Mucosa of descending colon (tissue), 3 donors: ENCODE data around the gene DRAM1. TPM values are rescaled to one million over a fixed set of nuclear protein-coding genes. Genes with fewer than 3 reads are reported as not detected.
"Not testable (repeated sequence)": the region's sequence is repeated elsewhere in the genome, so short reads cannot be mapped to it uniquely, and the experiment has no call there.

Source experiments
- ATAC-seq: fragments of 200-7000 bp; cut with Tn5 transposase; one replicate; pipeline ENCODE4 v1.9.1; 2020; ENCODE audit warnings: mild to moderate bottlenecking, moderate library complexity
- DNase-seq, 3 donors: peaks; one replicate each; pipeline ENCODE4 v3.0.0-alpha.2; 2020
- H3K36me3 ChIP-seq: fragments of 200-600 bp; one replicate; pipeline ENCODE4 v1.8.0; 2021; ENCODE audit warnings: low read depth, mild to moderate bottlenecking
- H3K4me1 ChIP-seq: fragments of 200-600 bp; one replicate; pipeline ENCODE4 v1.8.0; 2021; ENCODE audit warnings: low read depth, mild to moderate bottlenecking
- H3K4me3 ChIP-seq: fragments of 200-600 bp; one replicate; pipeline ENCODE4 v1.8.0; 2021; ENCODE audit warnings: mild to moderate bottlenecking
- H3K9me3 ChIP-seq: fragments of 200-600 bp; one replicate; pipeline ENCODE4 v1.8.0; 2021; ENCODE audit warnings: mild to moderate bottlenecking
- intact Hi-C, 2 donors: fragments of 100-400 bp; cut with DNase I in 1 of 2; cut with micrococcal nuclease in 1 of 2; formaldehyde crosslinking; loops; one replicate each; pipeline versions ENCODE4 v1.11.0 to v1.11.1; 2022; cut with DNase I, micrococcal nuclease
- total RNA-seq, 3 donors: library from RNA; stranded (reverse); fragmentation: NEBNext Ultra II Directional in 2 of 3; extraction: Animal tissue kit (Norgen Biotek cat#: 25700) in 2 of 3; gene quantifications; one replicate each; pipeline versions ENCODE4 v1.2.1 to v1.2.4, GENCODE V29; 2021 to 2023
- TF ChIP-seq, protein P1 (sequence below): fragments of 200-600 bp; IDR thresholded peaks from one replicate; pipeline ENCODE4 v1.8.0; 2022; ENCODE audit warnings: antibody characterized with exemption, mild to moderate bottlenecking
- donor health status: DM: no; HTN: no; CAD: no; lungs with moderate emphysema.
- donor health status: DM: no; HTN: no; CAD: no.
- donor health status: DM: no; HTN: yes; CAD: no.

The DRAM1 gene
- total RNA-seq, 3 donors from 2014 or later, result 4.3 to 25.2 (median 10.1) TPM

DNA sequence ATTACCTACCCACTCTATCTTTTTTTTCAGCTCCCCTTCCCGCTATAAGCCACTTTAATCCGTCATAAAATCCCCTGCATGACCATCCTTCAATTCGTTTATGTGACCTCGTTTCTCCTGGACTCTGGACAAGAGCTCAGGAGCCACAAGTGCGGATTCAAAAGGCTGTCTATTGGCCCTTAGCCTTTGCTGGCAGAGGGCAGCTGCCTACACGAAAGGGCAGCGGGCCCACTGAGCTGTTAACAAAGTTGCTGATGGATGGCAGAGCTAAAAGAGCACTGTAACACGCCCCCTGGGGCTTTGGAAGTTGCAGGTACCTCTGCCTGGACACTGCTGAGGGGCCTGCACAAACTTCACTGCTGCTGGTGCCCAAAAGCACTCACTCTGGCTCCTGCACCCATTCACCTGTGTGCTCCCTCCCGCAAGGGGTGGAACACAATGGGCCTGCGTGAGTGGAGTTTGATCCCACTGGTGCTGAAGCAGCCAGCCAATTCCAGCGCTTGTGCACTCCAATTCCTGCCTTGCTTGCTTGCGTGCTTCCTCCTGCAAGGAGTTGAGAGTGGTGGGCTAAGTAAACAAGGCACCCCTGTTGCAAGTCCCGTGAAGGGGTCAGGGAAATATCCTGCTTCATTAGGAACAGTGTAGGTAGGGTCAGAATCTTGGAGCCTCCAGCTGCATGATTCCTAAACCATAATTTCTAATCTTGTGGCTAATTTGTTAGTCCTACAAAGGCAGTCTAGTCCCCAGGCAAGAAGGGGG, 10.6 kb upstream of the DRAM1 start:
- intact Hi-C loops, result no loop called here
- no peaks in the 10 kb centered on the region for H3K4me1 ChIP-seq
- H3K36me3 ChIP-seq, result no peaks in the 10 kb centered on the region
- H3K9me3 ChIP-seq, result peaks cover 6% of the 10 kb centered on the region
- no peak for ATAC-seq
- DNase-seq, result no peak
- no peak overlapping the region for H3K4me3 ChIP-seq
- TF ChIP-seq, protein P1, sequence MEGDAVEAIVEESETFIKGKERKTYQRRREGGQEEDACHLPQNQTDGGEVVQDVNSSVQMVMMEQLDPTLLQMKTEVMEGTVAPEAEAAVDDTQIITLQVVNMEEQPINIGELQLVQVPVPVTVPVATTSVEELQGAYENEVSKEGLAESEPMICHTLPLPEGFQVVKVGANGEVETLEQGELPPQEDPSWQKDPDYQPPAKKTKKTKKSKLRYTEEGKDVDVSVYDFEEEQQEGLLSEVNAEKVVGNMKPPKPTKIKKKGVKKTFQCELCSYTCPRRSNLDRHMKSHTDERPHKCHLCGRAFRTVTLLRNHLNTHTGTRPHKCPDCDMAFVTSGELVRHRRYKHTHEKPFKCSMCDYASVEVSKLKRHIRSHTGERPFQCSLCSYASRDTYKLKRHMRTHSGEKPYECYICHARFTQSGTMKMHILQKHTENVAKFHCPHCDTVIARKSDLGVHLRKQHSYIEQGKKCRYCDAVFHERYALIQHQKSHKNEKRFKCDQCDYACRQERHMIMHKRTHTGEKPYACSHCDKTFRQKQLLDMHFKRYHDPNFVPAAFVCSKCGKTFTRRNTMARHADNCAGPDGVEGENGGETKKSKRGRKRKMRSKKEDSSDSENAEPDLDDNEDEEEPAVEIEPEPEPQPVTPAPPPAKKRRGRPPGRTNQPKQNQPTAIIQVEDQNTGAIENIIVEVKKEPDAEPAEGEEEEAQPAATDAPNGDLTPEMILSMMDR, result no peak

DNA sequence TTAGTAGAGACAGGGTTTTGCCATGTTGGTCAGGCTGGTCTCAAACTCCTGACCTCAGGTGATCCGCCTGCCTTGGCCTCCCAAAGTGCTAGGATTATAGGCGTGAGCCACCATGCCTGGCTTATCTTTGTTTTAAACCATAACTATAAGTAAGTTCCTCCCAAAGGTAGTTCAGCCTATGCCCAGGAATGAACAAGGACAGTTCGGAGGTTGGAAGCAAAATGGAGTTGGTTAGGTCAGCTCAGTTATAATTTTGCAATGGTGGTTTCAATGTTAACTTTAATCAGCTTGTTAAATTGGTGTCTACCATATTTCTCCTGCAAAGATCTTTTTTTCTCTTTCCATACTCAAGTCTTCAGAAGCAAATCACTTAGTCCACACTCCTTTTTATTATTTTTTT, 9.8 kb upstream of the DRAM1 start:
- H3K4me1 ChIP-seq, H3K36me3 ChIP-seq, intact Hi-C loops, H3K9me3 ChIP-seq, DNase-seq, ATAC-seq, H3K4me3 ChIP-seq: not testable (repeated sequence)

DNA sequence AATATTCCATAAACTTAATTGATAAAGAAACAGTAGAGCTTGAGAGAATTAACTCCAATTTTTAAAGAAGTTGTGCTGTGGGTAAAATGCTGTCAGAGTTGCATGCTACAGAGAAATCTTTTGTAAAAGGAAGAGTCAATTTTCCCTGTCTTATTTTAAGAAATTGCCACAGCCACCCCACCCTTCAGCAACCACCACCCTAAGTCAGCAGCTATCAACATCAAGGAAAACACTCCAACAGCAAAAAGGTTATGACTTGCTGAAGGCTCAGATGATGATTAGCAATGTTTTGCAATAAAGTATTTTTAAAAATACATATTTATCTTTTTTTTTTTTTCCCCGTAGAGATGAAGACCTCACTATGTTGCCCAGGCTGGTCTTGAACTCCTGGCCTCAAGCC, 6.5 kb upstream of the DRAM1 start:
- intact Hi-C loops, result no loop called here
- H3K36me3 ChIP-seq, result no peaks in the 10 kb centered on the region
- no peaks in the 10 kb centered on the region for H3K4me1 ChIP-seq
- DNase-seq (no peak), ATAC-seq (no peak)
- no peaks in the 10 kb centered on the region for H3K9me3 ChIP-seq
- H3K4me3 ChIP-seq, result no peak overlapping the region
- TF ChIP-seq, protein P1, result no peak

DNA sequence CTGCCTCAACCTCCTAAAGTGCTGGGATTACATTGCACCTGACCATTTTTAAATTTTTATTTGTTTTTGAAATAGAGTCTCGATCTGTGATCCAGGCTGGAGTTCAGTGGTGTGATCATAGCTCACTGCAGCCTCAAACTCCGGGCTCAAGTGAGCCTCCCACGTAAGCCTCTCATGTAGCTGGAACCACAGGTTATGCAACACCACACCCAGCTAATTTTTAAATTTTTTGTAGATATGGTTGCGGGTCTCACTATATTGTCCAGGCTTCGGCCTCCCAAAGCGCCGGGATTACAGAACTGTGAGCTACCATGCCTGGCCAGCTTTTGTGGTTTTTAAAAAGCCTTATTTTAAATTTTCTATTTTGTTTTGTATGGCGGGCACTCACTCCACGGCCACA, 2.2 kb upstream of the DRAM1 start:
- TF ChIP-seq, protein P1, result no peak
- intact Hi-C loops, result no loop called here
- no peaks in the 10 kb centered on the region for H3K9me3 ChIP-seq
- no peaks in the 10 kb centered on the region for H3K36me3 ChIP-seq
- DNase-seq, result no peak
- ATAC-seq, result no peak
- peaks cover 5% of the 10 kb centered on the region for H3K4me1 ChIP-seq
- H3K4me3 ChIP-seq, result no peak overlapping the region

DNA sequence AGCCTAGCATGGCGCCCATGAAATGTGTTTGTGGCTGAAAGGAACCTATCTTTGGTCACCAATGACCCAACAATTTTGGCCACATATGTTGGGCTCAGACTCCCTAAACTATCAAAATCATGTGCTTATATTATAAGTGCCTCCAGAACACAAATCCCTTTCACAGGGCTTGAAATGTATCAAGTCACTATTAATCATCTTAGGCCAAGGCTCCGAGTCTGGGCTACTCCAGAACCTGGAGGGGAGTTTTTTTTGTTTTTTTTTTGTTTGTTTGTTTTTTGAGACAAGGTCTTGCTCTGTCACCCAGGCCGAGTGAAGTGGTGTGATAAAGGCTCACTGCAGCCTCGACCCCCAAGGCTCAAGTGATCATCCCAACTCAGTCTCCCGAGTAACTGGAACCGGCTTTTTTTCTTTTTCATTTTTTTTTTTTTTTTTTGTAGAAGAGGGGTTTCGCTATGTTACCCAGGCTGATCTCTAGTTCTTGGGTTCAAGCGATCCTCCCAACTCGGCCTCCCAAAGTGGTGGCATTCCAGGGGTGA, 989 bp upstream of the DRAM1 start:
- Histone ChIP-seq H3K36me3 (no peaks in the 10 kb centered on the region), H3K4me3 (no peak overlapping the region), H3K9me3 (no peaks in the 10 kb centered on the region), H3K4me1 (peaks cover 5% of the 10 kb centered on the region)
- TF ChIP-seq, protein P1, result no peak
- intact Hi-C loops, result no loop called here
- no peak for DNase-seq
- no peak for ATAC-seq

DNA sequence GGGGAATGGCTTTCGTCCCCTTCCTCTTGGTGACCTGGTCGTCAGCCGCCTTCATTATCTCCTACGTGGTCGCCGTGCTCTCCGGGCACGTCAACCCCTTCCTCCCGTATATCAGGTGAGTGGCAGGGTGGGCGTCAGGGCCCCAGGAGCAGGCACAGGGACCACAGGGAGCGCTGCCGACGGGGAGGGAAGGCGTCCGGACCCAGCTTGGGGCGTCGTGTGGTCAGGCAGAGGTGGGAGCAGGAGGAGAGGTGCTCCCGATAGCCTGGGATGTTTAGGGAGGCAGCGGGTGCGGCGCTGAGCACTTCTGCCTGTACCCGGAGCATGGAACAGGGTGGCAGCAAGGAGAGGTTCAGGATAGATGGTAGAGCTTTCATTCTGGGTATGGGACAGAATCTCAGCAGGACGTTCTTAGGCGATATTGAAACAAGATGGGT, 444 bp downstream of the DRAM1 start:
- Histone ChIP-seq H3K4me1 (peaks cover 5% of the 10 kb centered on the region), H3K4me3 (peak overlapping the region; percentile 65), H3K36me3 (no peaks in the 10 kb centered on the region), H3K9me3 (no peaks in the 10 kb centered on the region)
- TF ChIP-seq, protein P1, result no peak
- ATAC-seq (peak; percentile 35), DNase-seq (peak in 1 of 3 donors; percentile 70)
- intact Hi-C loops, result no loop called here
